Liver (tissue), 9 donors: ENCODE measurements around the gene LDAH. TPM values are rescaled to one million over a fixed set of nuclear protein-coding genes. Genes with fewer than 3 reads are reported as not detected.
A peak's percentile ranks its signal among the peaks of the same experiment; 100 is the strongest.

ENCODE experiments used
- DNase-seq: peaks from one replicate; pipeline ENCODE4 v3.0.0-alpha.2; 2017; ENCODE audit warnings: low spot score
- H3K27ac ChIP-seq, 2 donors: one replicate each; pipeline ENCODE4 v1.7.0; 2013; ENCODE audit warnings: inconsistent platforms in 2 of 2, low read length in 2 of 2, control low read depth in 1 of 2, low read depth in 1 of 2, mild to moderate bottlenecking in 1 of 2
- H3K27me3 ChIP-seq, 4 donors: one replicate each; pipeline versions ENCODE4 v1.6.1 to v1.7.0; 2013; ENCODE audit warnings: low read length in 3 of 4, inconsistent platforms in 1 of 4, mild to moderate bottlenecking in 1 of 4, moderate library complexity in 1 of 4; ENCODE audit not compliant: control insufficient read depth in 4 of 4, insufficient read depth in 4 of 4
- H3K36me3 ChIP-seq, 4 donors: one replicate each; pipeline versions ENCODE4 v1.6.1 to v1.7.0; 2013; ENCODE audit warnings: low read length in 3 of 4, mild to moderate bottlenecking in 3 of 4, low read depth in 1 of 4, moderate library complexity in 1 of 4; ENCODE audit not compliant: control insufficient read depth in 4 of 4, insufficient read depth in 3 of 4
- H3K4me1 ChIP-seq, 4 donors: one replicate each; pipeline versions ENCODE4 v1.6.1 to v1.7.0; 2013; ENCODE audit warnings: low read length in 3 of 4, mild to moderate bottlenecking in 3 of 4, moderate library complexity in 1 of 4; ENCODE audit not compliant: control insufficient read depth in 4 of 4, insufficient read depth in 4 of 4
- H3K4me3 ChIP-seq, 3 donors: one replicate each; pipeline versions ENCODE4 v1.6.1 to v1.7.0; 2013; ENCODE audit warnings: low read length in 3 of 3, control low read depth in 1 of 3, low read depth in 1 of 3, mild to moderate bottlenecking in 1 of 3
- H3K9ac ChIP-seq, 2 donors: one replicate each; pipeline ENCODE4 v1.7.0; 2013; ENCODE audit warnings: low read length in 2 of 2, mild to moderate bottlenecking in 2 of 2, moderate library complexity in 2 of 2, control low read depth in 1 of 2, low read depth in 1 of 2
- H3K9me3 ChIP-seq, 4 donors: one replicate each; pipeline versions ENCODE4 v1.6.1 to v1.7.0; 2013; ENCODE audit warnings: low read length in 3 of 4; ENCODE audit not compliant: control insufficient read depth in 4 of 4
- ATF3 ChIP-seq: IDR thresholded peaks from 2 replicates; pipeline ENCODE4 v1.6.1; 2016; ENCODE audit warnings: antibody characterized with exemption
- FOXA1 ChIP-seq: IDR thresholded peaks from 2 replicates; pipeline ENCODE4 v1.6.1; 2016; ENCODE audit warnings: antibody characterized with exemption
- FOXA2 ChIP-seq: IDR thresholded peaks from 2 replicates; pipeline ENCODE4 v1.6.1; 2016; ENCODE audit warnings: antibody characterized with exemption
- GABPA ChIP-seq, 2 donors: IDR thresholded peaks in 1 of 2; conservative IDR thresholded peaks in 1 of 2; 2 replicates each; pipeline ENCODE4 v1.6.1; 2016; ENCODE audit warnings: antibody characterized with exemption in 2 of 2, mild to moderate bottlenecking in 1 of 2, moderate library complexity in 1 of 2
- HNF4A ChIP-seq, 2 donors: conservative IDR thresholded peaks; 2 replicates each; pipeline ENCODE4 v1.6.1; 2016; ENCODE audit warnings: antibody characterized with exemption in 2 of 2, mild to moderate bottlenecking in 2 of 2
- HNF4G ChIP-seq: IDR thresholded peaks from 2 replicates; pipeline ENCODE4 v1.6.1; 2016; ENCODE audit warnings: antibody characterized with exemption
- JUND ChIP-seq, 2 donors: IDR thresholded peaks; 2 replicates each; pipeline ENCODE4 v1.6.1; 2016; ENCODE audit warnings: antibody characterized with exemption in 2 of 2
- MAX ChIP-seq: IDR thresholded peaks from 2 replicates; pipeline ENCODE4 v1.6.1; 2016; ENCODE audit warnings: antibody characterized with exemption
- NR2F2 ChIP-seq: IDR thresholded peaks from 2 replicates; pipeline ENCODE4 v1.6.1; 2016; ENCODE audit warnings: antibody characterized with exemption
- REST ChIP-seq: IDR thresholded peaks from 2 replicates; pipeline ENCODE4 v1.6.1; 2016; ENCODE audit warnings: antibody characterized with exemption, mild to moderate bottlenecking
- RXRA ChIP-seq, 2 donors: IDR thresholded peaks; 2 replicates each; pipeline ENCODE4 v1.6.1; 2017 to 2018; ENCODE audit warnings: antibody characterized with exemption in 2 of 2, mild to moderate bottlenecking in 1 of 2
- TAF1 ChIP-seq: conservative IDR thresholded peaks from 2 replicates; pipeline ENCODE4 v1.6.1; 2016; ENCODE audit warnings: antibody characterized with exemption, mild to moderate bottlenecking
- YY1 ChIP-seq: IDR thresholded peaks from 2 replicates; pipeline ENCODE4 v1.6.1; 2016; ENCODE audit warnings: antibody characterized with exemption, mild to moderate bottlenecking
- ZBTB33 ChIP-seq: IDR thresholded peaks from 2 replicates; pipeline ENCODE4 v1.6.1; 2016; ENCODE audit warnings: antibody characterized with exemption
- WGBS: extraction: QIAGEN DNeasy Blood & Tissue Kit; methylation state at CpG from one replicate; pipeline ENCODE4 v1.1.7; 2013; 5-methylcytosine and 5-hydroxymethylcytosine counted together
- polyA plus RNA-seq, 2 donors: library from polyadenylated mRNA; stranded (reverse) in 1 of 2; unstranded in 1 of 2; fragments of 200-250 nt in 1 of 2; fragments of >200 nt in 1 of 2; fragmentation: Nextera tagmentation in 1 of 2; extraction: Ambion mirVana in 1 of 2; gene quantifications; one replicate each; pipeline versions ENCODE4 v1.2.1 to v1.2.3, GENCODE V29; 2013 to 2015
- total RNA-seq, 2 donors: library from RNA; depleted of rRNA; stranded (reverse); fragments of >200 nt; gene quantifications; one replicate each; pipeline ENCODE4 v1.2.3, GENCODE V29; 2014
- donor health status: healthy.
- donor health status: healthy.
- donor health status: healthy.
- donor health status: healthy.
- donor health status: healthy.

Gene LDAH
- total and polyA plus RNA-seq, 4 donors = 5.8 to 17.7 (median 9.7) TPM

GRCh38 chr2:20638646-20639430 is 184.1 kb downstream of the LDAH start:
- no peaks in the 10 kb centered on the region for H3K9me3 ChIP-seq
- no peak overlapping the region for H3K9ac ChIP-seq
- H3K4me3 ChIP-seq = no peak overlapping the region
- no peak for DNase-seq
- H3K27ac ChIP-seq = no peak overlapping the region
- peaks cover 5 to 37% (median 20%) of the 10 kb centered on the region in 4 donors for H3K4me1 ChIP-seq
- H3K27me3 ChIP-seq = no peaks in the 10 kb centered on the region
- WGBS = 85% methylated on average over 15 of the region's 15 CpGs
- H3K36me3 ChIP-seq = peaks cover 0 to 5% (median 3%) of the 10 kb centered on the region in 4 donors
- no peak for TF ChIP-seq YY1
- TF ChIP-seq HNF4G = no peak
- peak; percentile 10 to 16 for TF ChIP-seq HNF4A (conservative IDR thresholded peaks at IDR 0.05)
- no peak for TF ChIP-seq REST

GRCh38 chr2:20638014-20638413 is 184.9 kb downstream of the LDAH start:
- Histone ChIP-seq H3K36me3 (peaks cover 0 to 5% (median under 1%) of the 10 kb centered on the region in 4 donors), H3K27ac (no peak overlapping the region), H3K4me1 (peaks cover 5 to 42% (median 21%) of the 10 kb centered on the region in 4 donors), H3K4me3 (no peak overlapping the region), H3K9me3 (no peaks in the 10 kb centered on the region), H3K9ac (no peak overlapping the region), H3K27me3 (no peaks in the 10 kb centered on the region)
- no peak for TF ChIP-seq FOXA1
- no peak for TF ChIP-seq RXRA (IDR thresholded peaks at IDR 0.05)
- TF ChIP-seq NR2F2 = no peak
- no peak for TF ChIP-seq ZBTB33
- TF ChIP-seq TAF1 = no peak
- TF ChIP-seq JUND (IDR thresholded peaks at IDR 0.05) = no peak
- TF ChIP-seq YY1 = no peak
- TF ChIP-seq HNF4G = no peak
- no peak for DNase-seq
- WGBS = 96% methylated on average over 13 of the region's 13 CpGs

GRCh38 chr2:20637147-20637546 is 185.8 kb downstream of the LDAH start:
- Histone ChIP-seq H3K4me1 (peaks cover 5 to 38% (median 20%) of the 10 kb centered on the region in 4 donors), H3K4me3 (no peak overlapping the region), H3K27ac (peak overlapping the region in 1 of 2 donors; percentile 29), H3K27me3 (no peaks in the 10 kb centered on the region), H3K36me3 (peaks cover 0 to 5% (median under 1%) of the 10 kb centered on the region in 4 donors), H3K9ac (no peak overlapping the region), H3K9me3 (no peaks in the 10 kb centered on the region)
- WGBS = 48% methylated on average over 13 of the region's 13 CpGs
- no peak for DNase-seq
- TF ChIP-seq TAF1 (no peak), ATF3 (no peak), NR2F2 (peak; percentile 16), JUND (IDR thresholded peaks at IDR 0.05) (peak; percentile 15 to 33), REST (no peak), HNF4A (conservative IDR thresholded peaks at IDR 0.05) (peak; percentile 74 to 80), GABPA (IDR thresholded peaks at IDR 0.05 in 1 of 2, conservative IDR thresholded peaks at IDR 0.05 in 1 of 2) (no peak), FOXA2 (no peak), MAX (no peak), RXRA (IDR thresholded peaks at IDR 0.05) (peak; percentile 84 to 91), ZBTB33 (no peak)
